ENCODE data around the gene ERG.

Gene ERG

GRCh38 chr21:38341546-38342012 lies 156.7 kb downstream of the ERG start:
- peak; percentile 87 for DNase-seq (ENCODE audit: low spot score)

DNA sequence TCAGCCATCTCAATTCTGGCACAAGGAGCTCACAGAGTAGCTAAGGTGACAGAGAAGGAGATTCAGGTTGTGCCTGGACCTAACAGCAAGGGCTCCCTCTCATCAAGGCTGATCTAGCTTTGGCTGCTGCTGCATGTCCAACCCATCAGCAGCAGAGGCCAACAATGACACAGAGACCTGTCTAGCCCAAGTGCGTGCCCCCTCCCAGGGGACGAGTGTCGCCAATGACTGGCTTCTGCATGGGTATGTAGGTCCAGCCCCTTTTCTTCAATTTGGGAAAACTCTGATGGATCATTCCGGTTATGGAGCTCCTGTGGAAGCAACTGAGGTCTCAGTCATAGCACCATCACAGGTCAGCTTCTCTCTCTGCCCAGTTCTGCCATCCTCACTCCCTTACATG lies 158.1 kb downstream of the ERG start:
- peak; percentile 65 for DNase-seq (ENCODE audit: low spot score)
- Histone ChIP-seq H3K27ac (peak overlapping the region in 1 of 2 donors; percentile 13), H3K4me3 (no peak overlapping the region)
- TF ChIP-seq, protein P1, sequence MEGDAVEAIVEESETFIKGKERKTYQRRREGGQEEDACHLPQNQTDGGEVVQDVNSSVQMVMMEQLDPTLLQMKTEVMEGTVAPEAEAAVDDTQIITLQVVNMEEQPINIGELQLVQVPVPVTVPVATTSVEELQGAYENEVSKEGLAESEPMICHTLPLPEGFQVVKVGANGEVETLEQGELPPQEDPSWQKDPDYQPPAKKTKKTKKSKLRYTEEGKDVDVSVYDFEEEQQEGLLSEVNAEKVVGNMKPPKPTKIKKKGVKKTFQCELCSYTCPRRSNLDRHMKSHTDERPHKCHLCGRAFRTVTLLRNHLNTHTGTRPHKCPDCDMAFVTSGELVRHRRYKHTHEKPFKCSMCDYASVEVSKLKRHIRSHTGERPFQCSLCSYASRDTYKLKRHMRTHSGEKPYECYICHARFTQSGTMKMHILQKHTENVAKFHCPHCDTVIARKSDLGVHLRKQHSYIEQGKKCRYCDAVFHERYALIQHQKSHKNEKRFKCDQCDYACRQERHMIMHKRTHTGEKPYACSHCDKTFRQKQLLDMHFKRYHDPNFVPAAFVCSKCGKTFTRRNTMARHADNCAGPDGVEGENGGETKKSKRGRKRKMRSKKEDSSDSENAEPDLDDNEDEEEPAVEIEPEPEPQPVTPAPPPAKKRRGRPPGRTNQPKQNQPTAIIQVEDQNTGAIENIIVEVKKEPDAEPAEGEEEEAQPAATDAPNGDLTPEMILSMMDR (IDR thresholded peaks at IDR 0.05) = no peak

More at GRCh38 chr21:38341546-38342012, 156.7 kb downstream of the ERG start:
- Histone ChIP-seq H3K27ac (peak overlapping the region; percentile 44 to 77), H3K4me3 (no peak overlapping the region)
- TF ChIP-seq, protein P1 (IDR thresholded peaks at IDR 0.05) = no peak

GRCh38 chr21:38337793-38338192 lies 160.5 kb downstream of the ERG start:
- Histone ChIP-seq H3K4me3 (no peak overlapping the region), H3K27ac (no peak overlapping the region)
- TF ChIP-seq, protein P1 (IDR thresholded peaks at IDR 0.05) = no peak
- no peak for DNase-seq (ENCODE audit: low spot score)

- H3K4me3 ChIP-seq = no peak overlapping the region
- TF ChIP-seq, protein P1 (IDR thresholded peaks at IDR 0.05) = no peak
- no peak for DNase-seq (ENCODE audit: low spot score)
- no peak overlapping the region for H3K27ac ChIP-seq
Observed at GRCh38 chr21:38334866-38335265, 163.4 kb downstream of the ERG start.

- DNase-seq (ENCODE audit: low spot score) = no peak
- H3K27ac ChIP-seq = no peak overlapping the region
- no peak overlapping the region for H3K4me3 ChIP-seq
- TF ChIP-seq, protein P1 (IDR thresholded peaks at IDR 0.05) = no peak
Observed at GRCh38 chr21:38333301-38334272, 164.7 kb downstream of the ERG start.

DNA sequence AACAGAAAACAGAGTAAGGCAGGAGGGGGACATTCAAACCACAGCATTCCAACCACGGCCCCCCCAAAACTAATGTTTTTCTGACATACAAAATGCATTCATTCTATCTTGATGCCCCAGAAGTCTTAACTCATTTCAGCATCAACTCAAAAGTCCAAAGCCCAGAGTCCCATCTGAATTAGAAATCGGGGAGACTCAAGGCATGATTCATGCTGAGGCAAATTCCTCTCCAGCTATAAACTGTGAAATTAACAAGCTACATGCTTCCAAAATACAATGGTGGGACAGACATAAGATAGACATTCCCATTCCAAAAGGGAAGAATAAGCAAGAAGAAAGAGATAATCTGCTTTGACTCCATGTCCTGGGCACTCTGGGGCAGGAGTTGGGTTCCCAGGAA lies 167.6 kb downstream of the ERG start:
- TF ChIP-seq, protein P1 (IDR thresholded peaks at IDR 0.05) = no peak
- H3K27ac ChIP-seq = no peak overlapping the region
- DNase-seq (ENCODE audit: low spot score) = no peak
- H3K4me3 ChIP-seq = no peak overlapping the region
